Dermis blood vessel endothelial cell (primary cell): ENCODE results near the gene GRK5. TPM values are rescaled to one million over a fixed set of nuclear protein-coding genes. Genes with fewer than 3 reads are reported as not detected.
"Not testable (repeated sequence)": the region's sequence is repeated elsewhere in the genome, so short reads cannot be mapped to it uniquely, and the experiment has no call there.

Experiments
- DNase-seq: peaks from one replicate; pipeline ENCODE4 v3.0.0; 2010
- total RNA-seq: library from RNA; depleted of rRNA; stranded (reverse); fragments of >200 nt; gene quantifications from 2 replicates; pipeline ENCODE4 v1.2.3, GENCODE V29; 2014

GRK5 gene
- total RNA-seq, 1 donor from 2014 or later = 57.9 TPM

DNA sequence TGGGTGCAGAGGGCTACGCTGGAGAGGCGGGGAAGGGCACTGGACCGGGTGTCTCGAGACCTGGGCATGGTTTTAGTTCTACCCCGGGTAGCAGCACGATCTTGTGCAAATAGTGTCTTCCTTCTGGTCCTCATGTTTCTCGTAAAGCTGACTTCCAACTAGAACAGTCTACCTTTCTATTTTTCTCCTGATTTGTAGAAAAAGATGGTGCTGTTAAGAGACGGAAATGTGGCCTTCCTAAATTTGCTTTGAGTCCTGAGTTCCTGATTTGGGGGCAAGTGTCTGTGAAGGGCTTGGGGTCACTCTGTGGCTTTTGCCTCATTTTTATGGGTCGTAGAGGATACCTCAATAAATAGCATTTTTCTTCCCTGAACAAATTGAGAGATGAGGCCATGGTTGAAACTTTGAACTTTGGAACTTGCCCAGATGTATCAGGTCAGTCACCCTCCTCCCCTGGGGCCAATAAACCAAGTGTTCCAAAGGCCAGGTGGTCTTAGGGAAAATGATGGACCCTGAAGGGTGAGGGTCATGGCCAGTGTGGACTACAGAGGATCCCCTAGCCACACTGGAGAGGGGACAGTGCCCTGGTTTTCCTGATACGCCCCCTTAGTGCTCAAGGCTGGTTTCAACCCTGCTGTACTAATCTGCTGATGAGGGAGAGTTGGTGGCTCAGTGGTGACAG, 45.2 kb downstream of the GRK5 start:
- no peak for DNase-seq

DNA sequence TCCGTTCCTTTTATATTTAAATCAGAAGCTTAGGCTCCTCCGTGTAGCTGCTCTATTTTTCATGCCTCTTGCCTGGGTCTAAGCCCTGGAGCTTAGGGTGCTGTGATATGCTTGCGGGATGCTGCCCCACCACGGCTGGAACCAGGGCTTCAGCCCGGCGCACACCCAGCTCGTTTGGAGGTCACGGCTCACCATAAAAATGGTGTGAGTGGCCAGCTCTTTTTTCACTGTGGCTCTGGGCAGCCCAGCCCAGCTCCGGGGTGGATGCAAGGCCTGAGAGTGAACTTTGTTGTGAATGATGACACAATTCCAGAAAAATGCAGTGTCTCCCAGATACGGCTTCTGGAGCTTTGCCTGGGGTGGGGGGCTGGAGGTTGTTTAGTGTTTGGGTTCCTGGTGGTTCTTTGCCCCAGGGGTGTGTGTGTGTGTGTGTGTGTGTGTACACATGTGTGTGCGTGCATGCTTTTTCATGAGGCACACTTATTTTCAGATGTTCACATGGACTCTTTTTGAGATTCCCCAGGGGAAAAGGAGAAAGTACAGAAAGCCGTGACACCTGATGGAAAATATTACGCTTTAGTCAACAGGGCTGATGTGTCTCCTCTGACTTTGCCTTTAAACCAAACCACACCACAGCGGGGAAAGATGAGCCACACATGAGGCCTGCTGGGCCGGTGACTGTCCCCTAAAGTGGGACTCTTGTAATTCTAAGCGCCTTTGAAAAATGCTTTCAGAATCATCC, 46.2 kb downstream of the GRK5 start:
- peak; percentile 67 for DNase-seq

DNA sequence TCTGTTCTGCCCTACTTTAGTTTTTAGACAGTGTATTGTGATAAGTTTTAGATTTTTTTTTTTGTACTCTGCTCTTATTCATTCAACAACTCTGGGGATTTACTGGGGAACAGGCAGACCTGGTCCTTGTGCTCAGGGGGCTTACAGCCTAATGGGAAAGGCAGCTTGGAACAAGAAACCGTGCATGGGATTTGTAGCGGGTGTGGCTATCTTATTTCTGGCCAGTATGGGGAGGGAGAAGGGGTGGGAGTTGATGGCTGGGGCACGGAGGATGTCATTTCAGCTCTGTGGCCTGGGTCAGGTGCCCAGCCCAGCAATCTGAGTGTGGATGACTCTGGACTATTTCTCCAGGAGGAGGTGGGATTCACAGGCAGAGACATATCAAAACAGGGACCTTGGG, 47.0 kb downstream of the GRK5 start:
- DNase-seq = no peak

DNA sequence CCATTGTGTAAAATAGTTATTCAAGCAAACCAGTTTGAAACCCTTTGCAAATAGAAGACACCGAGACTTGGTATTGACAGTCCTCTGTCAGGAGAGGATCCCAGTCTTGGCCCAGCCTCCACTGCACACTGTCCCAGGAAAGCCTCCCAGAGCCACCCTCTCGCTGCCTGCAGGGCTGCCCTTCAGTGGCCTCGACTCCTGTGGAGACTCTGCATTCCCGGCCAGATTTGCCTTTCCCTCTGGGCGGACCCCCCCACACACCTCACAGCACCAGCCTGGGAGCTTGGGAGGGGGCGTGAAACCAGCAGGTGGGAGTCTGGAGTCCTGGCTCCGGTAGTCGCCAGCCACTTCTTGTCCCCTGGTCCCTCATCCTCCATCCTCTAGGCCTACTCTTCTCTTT, 48.7 kb downstream of the GRK5 start:
- no peak for DNase-seq

DNA sequence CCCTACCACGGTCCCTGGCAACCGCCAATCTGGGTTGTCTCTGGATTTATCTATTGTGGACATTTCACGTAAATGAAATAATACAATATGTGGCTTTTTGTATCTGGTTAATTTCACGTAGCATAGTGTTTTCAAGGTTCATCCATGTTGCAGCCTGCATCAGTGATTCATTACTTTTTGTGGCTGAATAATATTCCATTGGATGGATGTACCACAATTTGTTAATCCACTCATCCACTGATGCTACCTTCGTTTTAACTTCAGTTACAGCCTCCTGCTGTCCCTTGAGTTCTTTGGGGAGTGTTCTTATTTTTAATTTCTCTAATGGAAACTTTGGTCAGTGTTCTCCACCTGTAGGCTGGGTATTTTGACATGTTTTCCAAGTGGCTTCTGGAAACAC, 49.5 kb downstream of the GRK5 start:
- DNase-seq = no peak

DNA sequence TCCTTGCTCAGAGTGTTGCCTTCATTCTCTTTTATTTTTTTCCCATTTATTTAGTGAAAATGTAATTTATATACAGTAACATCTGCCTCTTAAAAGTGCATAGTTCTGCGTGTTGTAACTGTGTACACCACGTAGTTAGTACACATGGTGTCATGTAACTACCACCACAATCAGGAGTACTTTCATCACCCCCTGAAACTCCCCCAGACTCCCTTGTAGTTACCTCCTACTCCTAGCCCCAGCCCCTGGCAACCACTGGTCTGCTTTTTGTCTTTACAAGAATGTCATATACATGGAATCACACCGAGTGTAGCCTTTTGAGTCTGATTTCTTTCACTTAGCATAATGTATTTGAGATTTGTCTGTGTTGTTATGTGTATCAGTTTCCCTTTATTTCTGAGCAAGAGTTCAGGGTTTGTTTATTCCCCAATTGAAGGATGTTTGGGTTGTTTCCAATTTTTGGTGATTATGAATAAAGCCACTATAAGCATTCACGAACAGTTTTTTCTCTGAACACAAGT, 50.6 kb downstream of the GRK5 start:
- no peak for DNase-seq

DNA sequence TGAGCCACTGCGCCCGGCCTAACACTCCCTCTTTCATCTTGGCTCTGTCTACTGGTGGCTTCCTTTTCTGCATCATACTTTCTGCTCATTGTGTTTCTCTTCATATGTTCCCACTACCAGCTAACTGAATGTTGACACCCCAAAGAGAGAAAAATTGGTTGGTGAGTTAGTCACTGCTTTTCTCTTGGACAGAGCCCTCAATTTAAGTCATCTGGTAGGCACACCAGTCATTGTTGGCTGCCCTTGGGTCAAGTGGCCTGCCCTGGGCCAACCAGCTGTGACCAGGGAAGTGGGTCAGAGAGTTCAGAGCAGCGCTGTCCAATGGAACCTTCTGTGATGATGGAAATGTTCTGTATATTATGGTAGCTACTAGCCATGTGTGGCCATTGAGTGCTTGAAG, 52.0 kb downstream of the GRK5 start:
- DNase-seq = no peak

DNA sequence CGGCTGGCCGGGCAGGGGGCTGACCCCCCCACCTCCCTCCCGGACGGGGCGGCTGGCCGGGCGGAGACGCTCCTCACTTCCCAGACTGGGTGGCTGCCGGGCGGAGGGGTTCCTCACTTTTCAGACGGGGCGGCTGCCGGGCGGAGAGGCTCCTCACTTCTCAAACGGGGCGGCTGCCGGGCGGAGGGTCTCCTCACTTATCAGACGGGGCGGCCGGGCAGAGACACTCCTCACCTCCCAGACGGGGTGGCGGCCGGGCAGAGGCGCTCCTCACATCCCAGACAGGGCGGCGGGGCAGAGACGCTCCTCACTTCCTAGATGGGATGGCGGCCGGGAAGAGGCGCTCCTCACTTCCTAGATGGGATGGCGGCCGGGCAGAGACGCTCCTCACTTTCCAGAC, 53.6 kb downstream of the GRK5 start:
- DNase-seq = not testable (repeated sequence)

DNA sequence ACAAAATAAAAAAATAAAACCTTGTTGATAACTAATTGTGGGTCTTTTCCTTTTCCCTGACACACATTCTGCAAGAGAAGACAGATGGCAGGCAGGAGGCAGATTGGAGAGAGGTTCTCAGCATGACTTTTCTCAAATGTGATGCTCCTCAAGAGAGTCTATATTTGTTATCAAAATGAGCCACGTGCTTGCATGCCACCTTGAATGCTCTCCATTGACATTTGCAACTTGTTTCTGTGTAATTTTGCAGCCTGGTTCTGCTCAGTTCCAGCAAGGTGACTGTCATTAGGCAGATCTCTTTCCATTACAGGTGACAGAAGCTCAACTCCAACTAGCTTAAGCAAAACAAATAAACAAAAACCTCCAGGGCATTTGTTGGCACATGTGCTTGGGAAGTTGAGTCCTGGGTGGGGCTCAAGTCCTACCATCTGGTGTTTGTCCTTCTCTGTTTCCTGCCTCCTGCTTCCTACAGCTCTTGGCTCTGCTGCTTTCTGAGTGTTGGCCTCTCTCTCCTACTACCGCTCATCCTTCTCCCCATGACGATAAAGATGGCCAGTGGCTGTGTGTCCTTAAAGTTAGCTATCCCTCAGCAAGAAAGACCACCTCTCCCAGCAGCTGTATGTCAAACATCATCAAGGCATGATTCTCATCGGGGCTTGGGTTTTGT, 56.7 kb downstream of the GRK5 start:
- peak; percentile 72 for DNase-seq

DNA sequence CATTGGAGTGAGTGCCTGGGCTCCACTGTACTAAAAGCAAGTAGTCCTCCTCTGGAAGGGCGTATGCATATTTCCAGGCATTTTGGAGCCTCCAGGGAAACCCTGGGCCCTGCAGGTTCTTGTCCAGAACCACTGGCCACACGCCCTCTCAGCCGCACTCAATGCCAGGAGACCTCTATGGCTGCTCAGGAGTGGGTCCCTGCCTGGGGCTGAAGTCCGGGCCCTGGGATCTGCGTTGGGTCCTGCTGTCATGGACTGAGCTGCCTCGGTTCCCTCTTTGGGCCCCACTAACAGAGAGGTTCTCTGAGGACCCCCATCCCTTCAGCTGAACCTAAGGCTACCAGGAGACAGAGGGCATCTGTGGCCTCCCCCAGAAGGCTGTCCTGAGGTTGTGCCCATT, 58.3 kb downstream of the GRK5 start:
- no peak for DNase-seq

DNA sequence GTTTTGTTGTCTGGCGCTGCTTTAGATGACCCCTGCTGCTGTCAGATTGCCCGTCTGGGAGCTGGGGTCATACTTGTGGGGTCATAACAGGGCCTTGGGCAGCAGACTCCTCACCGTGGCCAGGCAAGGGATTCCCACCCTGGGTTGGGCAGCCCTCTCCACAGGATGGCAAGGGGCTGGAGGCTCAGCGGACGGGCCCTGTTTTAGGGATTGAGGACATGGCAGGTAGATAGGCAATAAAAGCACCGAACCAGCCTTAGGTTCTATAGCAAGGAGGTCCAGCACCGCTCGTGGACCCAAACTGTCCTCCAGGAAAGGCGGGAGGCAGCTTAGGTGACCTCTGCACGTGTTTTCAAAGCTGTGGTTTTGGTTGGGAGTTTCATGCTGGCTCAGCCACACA, 60.0 kb downstream of the GRK5 start:
- no peak for DNase-seq

DNA sequence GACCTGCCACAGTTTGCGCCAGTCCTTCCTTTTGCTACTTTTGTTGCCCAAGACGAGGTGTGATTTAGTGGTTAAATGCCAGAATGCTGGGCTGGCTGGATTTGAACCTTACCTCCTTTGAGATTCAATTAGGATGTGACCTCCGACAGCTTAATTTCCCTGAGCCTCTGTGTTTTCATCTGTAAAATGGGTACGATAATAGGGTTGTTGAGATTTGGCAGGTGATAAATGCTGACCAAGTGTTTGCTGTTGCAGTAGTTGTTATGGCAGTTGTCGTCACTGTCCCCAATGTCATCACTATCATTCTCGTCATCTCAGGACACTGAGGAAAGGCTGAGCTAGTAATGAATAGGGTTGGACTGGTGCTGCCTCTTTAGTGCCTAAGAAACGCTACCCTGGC, 61.1 kb downstream of the GRK5 start:
- DNase-seq = no peak

DNA sequence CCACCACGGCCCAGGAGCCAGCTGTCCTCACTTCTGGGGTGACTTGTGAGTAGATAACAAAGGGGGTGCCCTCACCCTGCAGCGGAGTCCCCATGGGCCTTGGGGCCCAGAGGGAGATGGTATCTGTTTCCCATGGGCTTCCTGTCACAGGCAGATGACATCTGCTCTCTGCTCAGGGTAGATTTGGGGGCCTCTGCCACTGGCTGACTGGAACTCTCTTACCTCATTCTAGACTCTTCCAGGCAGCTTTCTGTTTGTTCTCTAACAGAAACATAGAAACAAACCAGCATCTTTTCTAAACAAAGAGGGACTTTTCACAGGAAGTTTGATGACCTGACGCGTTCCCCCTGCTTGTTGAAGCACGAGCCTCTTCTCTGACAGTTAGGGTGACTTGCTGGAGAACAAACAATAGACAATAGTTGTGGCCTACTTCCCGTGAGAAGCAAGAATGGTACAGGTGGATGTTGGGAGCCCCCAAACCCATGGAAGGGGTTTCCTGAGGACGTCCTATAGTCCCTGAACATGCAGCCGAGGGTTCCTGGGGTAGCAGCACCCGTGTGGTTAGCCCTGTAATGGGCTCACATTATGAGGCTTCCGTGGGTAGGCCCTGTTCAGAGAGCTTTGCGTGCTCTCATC, 61.6 kb downstream of the GRK5 start:
- peak; percentile 76 for DNase-seq

DNA sequence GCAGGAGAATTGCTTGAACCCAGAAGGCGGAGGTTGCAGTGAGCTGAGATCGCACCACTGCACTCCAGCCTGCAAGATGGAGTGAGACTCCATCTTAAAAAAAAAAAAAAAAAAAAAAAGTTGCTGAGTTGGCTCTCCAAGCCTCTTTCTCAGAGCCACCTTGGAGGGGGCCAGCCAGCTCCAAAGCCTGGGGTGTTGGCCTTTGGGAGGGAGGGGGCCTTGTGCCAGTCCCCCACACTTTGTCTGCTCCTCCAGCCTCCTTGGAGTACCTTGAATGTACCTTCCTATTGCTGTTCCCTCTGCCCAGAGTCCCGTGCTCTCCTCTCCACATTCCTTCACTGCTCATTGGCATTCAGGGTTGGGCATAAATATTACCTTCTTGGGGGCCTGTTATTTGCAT, 62.4 kb downstream of the GRK5 start:
- no peak for DNase-seq

DNA sequence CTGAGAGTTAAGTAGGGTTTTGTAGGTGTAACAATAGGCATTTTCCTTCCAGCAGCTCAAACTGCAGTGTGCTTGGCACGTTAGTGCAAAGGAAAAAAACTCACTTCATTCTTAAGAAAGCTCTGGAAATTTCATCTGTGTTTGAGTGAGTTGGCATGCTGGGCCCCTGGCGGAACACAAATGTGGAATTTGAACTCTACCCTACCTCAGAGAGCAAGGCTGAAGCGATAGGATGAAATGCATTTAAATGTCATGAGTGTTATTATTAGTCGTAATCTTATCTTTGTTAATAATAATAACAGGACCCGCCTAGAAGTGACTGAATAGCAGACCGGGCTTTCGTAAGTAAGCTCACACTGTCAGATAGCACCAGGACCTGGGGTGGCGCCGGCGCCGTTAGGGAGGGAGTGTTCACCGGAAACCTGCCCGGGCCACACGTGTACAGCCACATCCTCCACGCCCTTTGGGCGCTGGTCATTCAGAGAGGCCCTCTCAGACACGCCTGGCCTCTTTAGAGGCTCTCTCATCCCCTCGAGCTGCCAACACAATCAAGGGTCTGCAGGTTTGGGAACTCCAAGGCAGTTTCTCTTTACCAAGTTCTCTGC, 63.5 kb downstream of the GRK5 start:
- DNase-seq = no peak

DNA sequence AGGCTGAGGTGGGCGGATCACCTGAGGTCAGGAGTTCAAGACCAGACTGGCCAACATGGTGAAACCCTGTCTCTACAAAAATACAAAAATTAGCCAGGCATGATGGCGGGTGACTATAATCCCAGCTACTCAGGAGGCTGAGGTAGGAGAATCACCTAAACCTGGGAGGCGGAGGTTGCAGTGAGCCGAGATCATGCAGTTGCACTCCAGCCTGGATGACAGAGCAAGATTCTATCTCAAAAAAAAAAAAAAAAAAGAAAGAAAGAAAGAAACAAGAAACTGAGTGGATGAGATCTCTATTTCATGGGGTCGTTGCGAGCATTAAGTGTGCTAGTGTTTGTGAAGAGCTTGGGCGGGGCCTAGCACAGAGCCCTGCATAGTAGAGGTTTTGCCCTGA, 65.0 kb downstream of the GRK5 start:
- DNase-seq = not testable (repeated sequence)

DNA sequence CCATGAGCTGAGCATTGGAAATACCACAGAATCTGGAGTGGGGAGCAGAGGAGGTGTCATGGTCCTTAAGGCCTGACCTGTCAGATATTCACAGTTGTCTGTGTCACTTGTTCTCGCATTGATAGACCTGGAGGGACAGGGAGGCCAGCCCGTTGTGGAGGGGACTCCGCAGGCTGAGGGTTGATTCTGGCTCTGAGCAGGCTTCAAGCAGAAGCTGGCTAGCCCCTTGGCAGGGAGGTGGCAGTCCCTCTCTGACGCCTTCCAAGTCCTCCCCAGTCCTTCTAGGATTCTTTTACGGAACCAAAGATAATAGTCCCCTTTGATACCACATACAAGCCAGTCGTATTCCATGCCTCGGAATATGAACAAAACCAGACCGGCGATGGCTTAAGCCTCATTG, 65.4 kb downstream of the GRK5 start:
- no peak for DNase-seq

DNA sequence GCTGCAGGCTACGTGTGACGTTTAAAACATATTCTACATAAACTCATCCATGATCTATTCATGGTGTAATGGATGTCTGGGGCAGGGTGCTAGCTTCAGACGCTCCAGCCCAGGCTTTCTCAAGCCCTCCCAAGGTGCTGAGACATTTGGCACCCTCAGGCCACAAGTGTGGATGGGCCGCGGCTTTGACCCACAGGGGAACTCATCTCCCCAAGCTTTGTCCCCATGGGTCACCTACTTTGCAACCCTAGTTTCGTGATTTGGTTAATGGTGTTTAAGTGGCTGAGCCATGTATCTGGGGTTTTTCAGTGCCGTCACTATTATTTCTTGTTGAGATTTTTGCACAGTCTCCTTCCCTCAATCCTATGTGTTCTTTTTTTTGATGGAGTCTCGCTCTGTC, 66.0 kb downstream of the GRK5 start:
- no peak for DNase-seq

DNA sequence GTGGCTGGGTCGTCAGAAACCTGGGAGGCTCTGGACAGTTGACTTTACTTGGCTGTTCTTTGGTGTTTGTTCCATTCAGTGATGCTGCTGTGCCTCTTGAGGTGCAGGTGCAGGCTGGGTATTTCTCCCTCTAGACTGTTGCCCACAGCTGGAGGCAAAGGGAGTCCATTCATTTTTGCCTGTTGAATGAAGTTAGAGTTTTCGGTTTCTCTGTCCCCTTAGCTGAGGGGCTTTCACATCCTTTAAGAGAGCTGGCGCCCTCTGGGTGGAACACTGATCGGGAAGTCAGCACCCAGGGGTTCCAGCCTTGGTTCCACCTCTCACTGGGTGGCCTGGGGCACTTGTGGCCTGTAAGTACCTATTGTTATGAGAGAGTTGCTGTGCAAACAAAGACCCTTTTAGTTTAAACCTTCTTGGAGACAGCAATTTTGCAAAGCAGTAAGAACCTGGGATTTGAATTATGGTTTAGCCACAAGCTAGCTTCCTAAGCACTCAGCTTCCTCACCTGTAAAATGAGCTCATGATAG, 67.2 kb downstream of the GRK5 start:
- DNase-seq = no peak

DNA sequence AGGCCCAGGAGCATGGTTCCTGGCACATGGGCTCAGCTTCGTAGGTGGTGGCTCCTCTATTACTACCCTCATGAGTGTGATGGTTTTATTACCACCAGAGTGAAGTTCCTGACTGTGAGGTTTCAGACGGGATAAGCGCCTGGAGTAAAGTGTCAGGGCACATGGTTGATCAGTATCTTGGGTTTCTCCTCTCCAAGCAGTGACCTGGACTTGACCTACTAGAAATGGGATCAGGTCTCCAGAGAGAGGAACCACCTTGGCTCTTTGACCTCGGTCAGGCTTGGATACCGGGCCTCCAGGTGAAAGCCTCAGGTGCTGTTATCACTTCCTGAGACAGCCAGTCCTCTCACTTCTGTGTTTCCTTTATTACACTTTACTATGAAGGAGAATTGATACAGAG, 67.7 kb downstream of the GRK5 start:
- no peak for DNase-seq

DNA sequence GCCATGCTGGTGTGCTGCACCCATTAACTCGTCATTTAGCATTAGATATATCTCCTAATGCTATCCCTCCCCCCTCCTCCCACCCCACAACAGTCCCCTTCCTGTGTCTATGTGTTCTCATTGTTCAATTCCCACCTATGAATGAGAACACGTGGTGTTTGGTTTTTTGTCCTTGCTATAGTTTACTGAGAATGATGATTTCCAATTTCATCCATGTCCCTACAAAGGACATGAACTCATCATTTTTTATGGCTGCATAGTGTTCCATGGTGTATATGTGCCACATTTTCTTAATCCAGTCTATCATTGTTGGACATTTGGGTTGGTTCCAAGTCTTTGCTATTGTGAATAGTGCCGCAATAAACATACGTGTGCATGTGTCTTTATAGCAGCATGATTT, 68.8 kb downstream of the GRK5 start:
- DNase-seq = not testable (repeated sequence)

DNA sequence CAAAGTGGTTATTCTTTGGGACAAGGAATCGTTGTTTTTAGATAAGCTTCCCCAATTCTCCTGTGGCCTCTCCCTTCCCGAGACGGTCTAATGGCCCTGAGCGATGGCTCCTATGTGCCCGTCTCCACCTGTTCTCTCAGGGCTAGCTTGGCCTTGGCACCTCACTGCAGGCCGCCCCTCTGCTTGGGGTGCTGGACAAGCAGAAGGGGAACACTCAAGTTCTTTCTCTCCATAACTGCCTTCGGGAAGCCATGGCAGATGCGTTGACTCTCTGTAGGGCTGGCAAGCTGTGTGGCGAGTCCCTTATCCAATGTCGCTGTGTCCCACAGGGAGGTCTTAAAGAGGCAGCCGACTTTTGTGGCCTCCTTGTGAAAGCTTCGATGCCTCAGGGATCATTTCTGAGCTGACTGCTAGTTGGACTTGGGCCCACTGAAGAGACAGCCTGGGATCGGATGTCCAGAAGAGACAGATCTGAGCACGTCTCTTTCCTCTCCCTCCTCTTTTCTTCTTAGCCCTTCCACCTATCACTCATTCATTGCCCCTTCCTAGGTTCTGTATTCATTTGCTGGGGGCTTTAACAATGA, 70.8 kb downstream of the GRK5 start:
- DNase-seq = no peak
